ENCODE measurements around the gene HOXC4. TPM values are rescaled to one million over a fixed set of nuclear protein-coding genes. Genes with fewer than 3 reads are reported as not detected.
A peak's percentile ranks its signal among the peaks of the same experiment; 100 is the strongest.

Gene HOXC4
- total RNA-seq, 4 donors from 2014 or later = 0.84 to 1.3 (median 1.1) TPM

- no peak for TF ChIP-seq CTCF (IDR thresholded peaks at IDR 0.05)
- DNase-seq (ENCODE audit: low spot score) (no peak), ATAC-seq (ENCODE audit: low FRiP score) (peak; percentile 29)
Measured at GRCh38 chr12:54017027-54017788, 36.4 kb upstream of the HOXC4 start.

- TF ChIP-seq CTCF (IDR thresholded peaks at IDR 0.05) = no peak
- DNase-seq (ENCODE audit: low spot score) (no peak), ATAC-seq (ENCODE audit: low FRiP score) (peak; percentile 82)
Measured at GRCh38 chr12:54017878-54018467, 35.7 kb upstream of the HOXC4 start.

GRCh38 chr12:54018468-54018984 is 35.1 kb upstream of the HOXC4 start:
- DNase-seq (ENCODE audit: low spot score) (no peak), ATAC-seq (ENCODE audit: low FRiP score) (no peak)
- TF ChIP-seq CTCF (IDR thresholded peaks at IDR 0.05) = no peak

GRCh38 chr12:54019091-54019811 is 34.4 kb upstream of the HOXC4 start:
- no peak for TF ChIP-seq CTCF (IDR thresholded peaks at IDR 0.05)
- ATAC-seq (ENCODE audit: low FRiP score) = no peak
- no peak for DNase-seq (ENCODE audit: low spot score)

GRCh38 chr12:54019924-54020590 is 33.6 kb upstream of the HOXC4 start:
- DNase-seq (ENCODE audit: low spot score) (no peak), ATAC-seq (ENCODE audit: low FRiP score) (no peak)
- no peak for TF ChIP-seq CTCF (IDR thresholded peaks at IDR 0.05)

GRCh38 chr12:54020591-54021405 is 32.8 kb upstream of the HOXC4 start:
- ATAC-seq (ENCODE audit: low FRiP score) = no peak
- no peak for TF ChIP-seq CTCF (IDR thresholded peaks at IDR 0.05)
- DNase-seq (ENCODE audit: low spot score) = no peak

Measured in omental fat pad (tissue), 4 donors.